ENCODE results near the gene JAKMIP2. TPM values are rescaled to one million over a fixed set of nuclear protein-coding genes. Genes with fewer than 3 reads are reported as not detected.
A peak's percentile ranks its signal among the peaks of the same experiment; 100 is the strongest.

The JAKMIP2 gene
- total and polyA plus RNA-seq, 4 donors, result 0.93 to 3.8 (median 2.1) TPM

DNA sequence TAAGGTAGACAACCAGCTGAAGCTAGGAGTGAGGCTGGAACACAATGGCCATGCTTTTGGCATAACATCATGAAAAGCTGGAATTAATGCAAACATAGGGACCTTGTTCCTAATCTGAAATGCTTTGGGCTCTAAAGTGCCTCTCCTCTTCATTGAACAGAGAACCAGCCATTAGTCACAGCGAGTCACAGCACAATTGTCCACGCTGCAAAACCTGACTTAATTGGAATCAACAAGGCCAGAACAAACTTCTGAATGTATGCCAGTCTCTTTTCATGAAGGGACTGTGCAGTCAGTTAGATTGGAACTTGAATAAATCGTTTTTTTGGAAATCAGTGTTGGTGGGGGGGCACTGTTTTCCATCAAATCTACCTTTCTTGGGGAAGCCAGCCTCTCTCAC is 96.5 kb downstream of the JAKMIP2 start:
- Histone ChIP-seq H3K4me3 (no peak overlapping the region), H3K36me3 (ENCODE audit: control insufficient read depth in 4 of 4, insufficient read depth in 4 of 4, low read length in 4 of 4) (no peaks in the 10 kb centered on the region), H3K9me3 (ENCODE audit: control insufficient read depth in 4 of 4, insufficient read depth in 3 of 4, low read length in 3 of 4) (no peaks in the 10 kb centered on the region), H3K9ac (ENCODE audit: insufficient read depth in 1 of 2, low read length in 2 of 2) (no peak overlapping the region), H3K4me1 (ENCODE audit: control insufficient read depth in 5 of 5, insufficient read depth in 5 of 5, low read length in 5 of 5) (peaks cover 0 to 24% (median 6%) of the 10 kb centered on the region in 5 donors), H3K27me3 (ENCODE audit: control insufficient read depth in 3 of 3, insufficient read depth in 3 of 3, low read length in 2 of 3) (no peaks in the 10 kb centered on the region), H3K27ac (ENCODE audit: low read depth in 1 of 2, low read length in 1 of 2) (no peak overlapping the region)
- ATAC-seq (ENCODE audit: insufficient read depth, low FRiP score) (no peak), DNase-seq (no peak)
- WGBS, 2 donors, result 80 to 83% methylated on average over 3 of the region's 3 CpGs
- TF ChIP-seq, protein P1, sequence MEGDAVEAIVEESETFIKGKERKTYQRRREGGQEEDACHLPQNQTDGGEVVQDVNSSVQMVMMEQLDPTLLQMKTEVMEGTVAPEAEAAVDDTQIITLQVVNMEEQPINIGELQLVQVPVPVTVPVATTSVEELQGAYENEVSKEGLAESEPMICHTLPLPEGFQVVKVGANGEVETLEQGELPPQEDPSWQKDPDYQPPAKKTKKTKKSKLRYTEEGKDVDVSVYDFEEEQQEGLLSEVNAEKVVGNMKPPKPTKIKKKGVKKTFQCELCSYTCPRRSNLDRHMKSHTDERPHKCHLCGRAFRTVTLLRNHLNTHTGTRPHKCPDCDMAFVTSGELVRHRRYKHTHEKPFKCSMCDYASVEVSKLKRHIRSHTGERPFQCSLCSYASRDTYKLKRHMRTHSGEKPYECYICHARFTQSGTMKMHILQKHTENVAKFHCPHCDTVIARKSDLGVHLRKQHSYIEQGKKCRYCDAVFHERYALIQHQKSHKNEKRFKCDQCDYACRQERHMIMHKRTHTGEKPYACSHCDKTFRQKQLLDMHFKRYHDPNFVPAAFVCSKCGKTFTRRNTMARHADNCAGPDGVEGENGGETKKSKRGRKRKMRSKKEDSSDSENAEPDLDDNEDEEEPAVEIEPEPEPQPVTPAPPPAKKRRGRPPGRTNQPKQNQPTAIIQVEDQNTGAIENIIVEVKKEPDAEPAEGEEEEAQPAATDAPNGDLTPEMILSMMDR (IDR thresholded peaks at IDR 0.05; ENCODE audit: control extremely low read depth, extremely low read depth), result no peak

DNA sequence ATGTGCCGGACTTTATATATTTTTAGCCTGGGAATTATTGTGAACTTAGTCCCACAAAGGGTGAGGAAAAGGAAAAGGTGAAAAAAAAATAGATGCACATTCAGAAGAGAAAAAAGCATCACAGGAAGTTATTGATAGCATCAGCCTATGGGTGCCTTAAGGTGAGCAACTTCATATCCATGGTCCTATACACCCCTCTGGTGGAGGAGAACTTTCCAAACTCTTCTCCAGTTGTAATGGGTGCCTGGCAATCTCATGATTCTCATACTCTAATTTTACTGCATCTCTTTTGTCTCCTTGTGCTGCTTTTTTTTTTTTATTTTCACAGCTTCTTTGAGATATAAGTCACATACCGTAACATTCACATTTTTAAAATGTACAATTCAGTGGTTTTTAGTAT is 107.4 kb downstream of the JAKMIP2 start:
- Histone ChIP-seq H3K36me3 (ENCODE audit: control insufficient read depth in 4 of 4, insufficient read depth in 4 of 4, low read length in 4 of 4) (peaks cover 0 to 4% (median 0%) of the 10 kb centered on the region in 4 donors), H3K27me3 (ENCODE audit: control insufficient read depth in 3 of 3, insufficient read depth in 3 of 3, low read length in 2 of 3) (no peaks in the 10 kb centered on the region), H3K4me1 (ENCODE audit: control insufficient read depth in 5 of 5, insufficient read depth in 5 of 5, low read length in 5 of 5) (peaks cover 0 to 35% (median 0%) of the 10 kb centered on the region in 5 donors), H3K9me3 (ENCODE audit: control insufficient read depth in 4 of 4, insufficient read depth in 3 of 4, low read length in 3 of 4) (no peaks in the 10 kb centered on the region), H3K4me3 (no peak overlapping the region), H3K27ac (ENCODE audit: low read depth in 1 of 2, low read length in 1 of 2) (no peak overlapping the region), H3K9ac (ENCODE audit: insufficient read depth in 1 of 2, low read length in 2 of 2) (no peak overlapping the region)
- 95 to 98% methylated on average over 2 of the region's 2 CpGs for WGBS, 2 donors
- TF ChIP-seq, protein P1 (IDR thresholded peaks at IDR 0.05; ENCODE audit: control extremely low read depth, extremely low read depth), result no peak
- DNase-seq (peak in 2 of 3 donors; percentile 44 to 48), ATAC-seq (ENCODE audit: insufficient read depth, low FRiP score) (no peak)

DNA sequence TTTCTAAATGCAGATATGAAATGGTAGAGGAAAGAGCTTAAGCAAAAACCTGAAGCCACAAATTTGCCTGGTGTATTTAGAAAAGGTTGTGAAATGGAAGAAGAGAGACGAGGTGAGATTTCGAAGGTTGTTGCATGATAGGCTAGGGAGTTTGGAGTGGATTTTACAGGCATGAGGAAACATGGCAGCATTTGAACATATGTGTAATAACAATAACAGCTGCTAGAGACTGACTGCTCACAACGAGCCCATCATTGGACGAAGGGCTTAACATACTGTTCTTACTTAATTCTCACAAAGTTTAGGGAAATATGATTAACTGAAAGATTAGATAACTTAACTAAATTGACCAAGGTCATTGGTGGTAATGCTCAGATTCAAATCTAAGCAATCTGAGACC is 108.1 kb downstream of the JAKMIP2 start:
- H3K4me1 ChIP-seq (ENCODE audit: control insufficient read depth in 5 of 5, insufficient read depth in 5 of 5, low read length in 5 of 5), result peaks cover 0 to 42% (median 3%) of the 10 kb centered on the region in 5 donors
- WGBS, 2 donors, result 77% methylated on average over 4 of the region's 4 CpGs
- no peak overlapping the region for H3K27ac ChIP-seq (ENCODE audit: low read depth in 1 of 2, low read length in 1 of 2)
- TF ChIP-seq, protein P1 (IDR thresholded peaks at IDR 0.05; ENCODE audit: control extremely low read depth, extremely low read depth), result no peak
- H3K4me3 ChIP-seq, result no peak overlapping the region
- no peaks in the 10 kb centered on the region for H3K27me3 ChIP-seq (ENCODE audit: control insufficient read depth in 3 of 3, insufficient read depth in 3 of 3, low read length in 2 of 3)
- no peak overlapping the region for H3K9ac ChIP-seq (ENCODE audit: insufficient read depth in 1 of 2, low read length in 2 of 2)
- ATAC-seq (ENCODE audit: insufficient read depth, low FRiP score) (no peak), DNase-seq (peak; percentile 22 to 85 (median 84))
- no peaks in the 10 kb centered on the region for H3K9me3 ChIP-seq (ENCODE audit: control insufficient read depth in 4 of 4, insufficient read depth in 3 of 4, low read length in 3 of 4)
- peaks cover 0 to 4% (median 0%) of the 10 kb centered on the region in 4 donors for H3K36me3 ChIP-seq (ENCODE audit: control insufficient read depth in 4 of 4, insufficient read depth in 4 of 4, low read length in 4 of 4)

DNA sequence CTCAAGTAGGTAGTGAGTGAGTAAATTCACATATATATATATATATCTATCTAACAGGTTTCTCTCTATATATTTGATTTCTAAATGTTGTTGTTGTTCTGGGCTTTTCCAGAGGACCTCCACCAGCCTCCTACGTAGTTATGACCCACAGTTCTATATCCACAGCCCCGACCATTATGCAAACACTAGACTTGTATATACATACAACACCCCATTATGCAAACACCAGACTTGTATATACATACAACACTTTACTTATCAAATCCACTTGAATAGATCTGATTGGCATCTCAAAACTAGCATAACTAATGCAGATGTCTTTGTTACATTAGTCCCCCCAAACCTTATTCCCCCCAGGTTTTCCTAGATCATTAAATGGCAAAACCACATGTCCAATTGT is 108.7 kb downstream of the JAKMIP2 start:
- WGBS, 2 donors, result 55 to 78% methylated on average over 2 of the region's 2 CpGs
- ATAC-seq (ENCODE audit: insufficient read depth, low FRiP score), result no peak

More for the DNA sequence above, 108.7 kb downstream of the JAKMIP2 start:
- Histone ChIP-seq H3K9ac (ENCODE audit: insufficient read depth in 1 of 2, low read length in 2 of 2) (no peak overlapping the region), H3K27ac (ENCODE audit: low read depth in 1 of 2, low read length in 1 of 2) (no peak overlapping the region), H3K9me3 (ENCODE audit: control insufficient read depth in 4 of 4, insufficient read depth in 3 of 4, low read length in 3 of 4) (no peaks in the 10 kb centered on the region), H3K4me3 (no peak overlapping the region), H3K36me3 (ENCODE audit: control insufficient read depth in 4 of 4, insufficient read depth in 4 of 4, low read length in 4 of 4) (peaks cover 0 to 4% (median 0%) of the 10 kb centered on the region in 4 donors), H3K4me1 (ENCODE audit: control insufficient read depth in 5 of 5, insufficient read depth in 5 of 5, low read length in 5 of 5) (peaks cover 0 to 48% (median 3%) of the 10 kb centered on the region in 5 donors), H3K27me3 (ENCODE audit: control insufficient read depth in 3 of 3, insufficient read depth in 3 of 3, low read length in 2 of 3) (no peaks in the 10 kb centered on the region)
- peak; percentile 35 to 87 (median 83) for DNase-seq
- TF ChIP-seq, protein P1 (IDR thresholded peaks at IDR 0.05; ENCODE audit: control extremely low read depth, extremely low read depth), result no peak

Measured in lung (tissue), 12 donors.